ENCODE measurements around the gene TLR9. TPM values are rescaled to one million over a fixed set of nuclear protein-coding genes. Genes with fewer than 3 reads are reported as not detected.

Gene TLR9
- total RNA-seq, 1 experiment from 2014 or later, result not detected

GRCh38 chr3:52228266-52228665, 2.8 kb upstream of the TLR9 start:
- H3K23ac ChIP-seq (ENCODE audit: insufficient read length, low read depth, low read length), result no peak overlapping the region
- H2AFZ ChIP-seq (ENCODE audit: low read length), result no peak overlapping the region
- no peaks in the 10 kb centered on the region for H3K4me1 ChIP-seq (ENCODE audit: insufficient read depth, low read length)
- no peak overlapping the region for H2BK15ac ChIP-seq (ENCODE audit: low read depth, low read length)
- H3K27me3 ChIP-seq (ENCODE audit: insufficient read depth, low read length), result no peaks in the 10 kb centered on the region
- no peak overlapping the region for H3K56ac ChIP-seq (ENCODE audit: insufficient read length, low read depth, low read length)
- Mint-ChIP-seq H3K4me1 (peaks cover 0 to 14% of the 10 kb centered on the region in 2 experiments; a peak in 3 of 4 replicates), H3K36me3 (ENCODE audit: insufficient read depth in 1 of 3, low read depth in 3 of 3) (peaks cover 12 to 27% (median 24%) of the 10 kb centered on the region in 3 experiments), H3K4me3 (no peak overlapping the region), H3K27ac (peak overlapping the region in 1 of 3 experiments; percentile 36; a peak in 1 of 7 replicates), H3K27me3 (ENCODE audit: low read depth) (no peaks in the 10 kb centered on the region; the same call in 1 of the 2 replicates), H3K9me3 (no peaks in the 10 kb centered on the region; a peak in 2 of 5 replicates)
- H3K23me2 ChIP-seq (ENCODE audit: insufficient read length, low read depth, low read length, poor library complexity, severe bottlenecking), result no peaks in the 10 kb centered on the region
- H4K20me1 ChIP-seq (ENCODE audit: control insufficient read depth, insufficient read depth, insufficient read length), result no peaks in the 10 kb centered on the region
- H4K8ac ChIP-seq (replicated peaks; ENCODE audit: insufficient read length, low read depth, low read length), result no peak overlapping the region
- H3K14ac ChIP-seq (ENCODE audit: insufficient read depth, low read length), result no peak overlapping the region
- no peak overlapping the region for H2BK20ac ChIP-seq (ENCODE audit: low read depth, low read length, poor library complexity, severe bottlenecking)
- no peak overlapping the region for H2BK12ac ChIP-seq (ENCODE audit: insufficient read length, low read depth, low read length)
- no peak overlapping the region for H2BK5ac ChIP-seq (ENCODE audit: insufficient read length, low read length)
- no peaks in the 10 kb centered on the region for H3K9me3 ChIP-seq (ENCODE audit: control insufficient read depth, low read depth, low read length)
- H3T11ph ChIP-seq (ENCODE audit: low read length), result no peak overlapping the region
- H4K91ac ChIP-seq (ENCODE audit: insufficient read length, low read depth, low read length), result no peak overlapping the region
- no peak overlapping the region for H3K4me2 ChIP-seq (ENCODE audit: insufficient read depth, insufficient read length, low read length)
- H3K79me1 ChIP-seq (ENCODE audit: insufficient read depth, low read depth, low read length, poor library complexity, severe bottlenecking), result no peaks in the 10 kb centered on the region
- no peak overlapping the region for H3K4ac ChIP-seq (ENCODE audit: low read depth, low read length)
- no peak overlapping the region for H2BK120ac ChIP-seq (ENCODE audit: low read depth, low read length, poor library complexity, severe bottlenecking)
- no peak overlapping the region for H4K5ac ChIP-seq (ENCODE audit: insufficient read length, low read depth, low read length)
- H3K79me2 ChIP-seq (ENCODE audit: insufficient read depth, low read length), result no peaks in the 10 kb centered on the region
- no CpG with 5 or more reads among the region's 10 CpGs for WGBS (ENCODE audit: extremely low coverage, insufficient read length, low lambda C conversion rate)
- no peak overlapping the region for H3K9ac ChIP-seq (ENCODE audit: extremely low read depth, insufficient read length, low read length)
- no peak overlapping the region for H3K18ac ChIP-seq (ENCODE audit: insufficient read length, low read depth, low read length)
- H2AK5ac ChIP-seq (ENCODE audit: insufficient read length, low read length), result no peak overlapping the region
- TF ChIP-seq CTCF (conservative IDR thresholded peaks at IDR 0.05), result no peak
- no peak for DNase-seq
- H3K27ac ChIP-seq (ENCODE audit: insufficient read length, low read depth, low read length), result no peak overlapping the region
